Neural cell (in vitro differentiated cells): Measurements from ENCODE around the gene HS3ST2. TPM values are rescaled to one million over a fixed set of nuclear protein-coding genes. Genes with fewer than 3 reads are reported as not detected.

Experiments
- H2AFZ ChIP-seq: fragments of 200-600, 300-800 bp; sonication (generic), shearing (Covaris generic); 2 replicates; pipeline ENCODE4 v1.6.0; 2014; ENCODE audit warnings: low read depth, mild to moderate bottlenecking, antibody characterized with exemption, low read length, moderate library complexity
- H3F3A ChIP-seq: fragments of 200-600 bp; shearing (Covaris generic); 2 replicates; pipeline ENCODE4 v1.6.1; 2016; ENCODE audit warnings: mild to moderate bottlenecking, moderate library complexity, mixed read lengths, antibody characterized with exemption, low read length; ENCODE audit not compliant: insufficient read depth, poor library complexity, severe bottlenecking
- H3K27ac ChIP-seq: fragments of 200-600, 300-800 bp; sonication (generic), shearing (Covaris generic); 2 replicates; pipeline ENCODE4 v1.5.1; 2014; ENCODE audit warnings: mild to moderate bottlenecking, low read length, moderate library complexity
- H3K27me3 ChIP-seq: fragments of 300-800, 200-600 bp; sonication (generic), shearing (Covaris generic); 2 replicates; pipeline ENCODE4 v1.6.0; 2014; ENCODE audit warnings: mild to moderate bottlenecking, low read depth, low read length, moderate library complexity; ENCODE audit not compliant: insufficient read depth
- H3K36me3 ChIP-seq: fragments of 300-800, 200-600 bp; sonication (generic), shearing (Covaris generic); 2 replicates; pipeline ENCODE4 v1.5.1; 2014; ENCODE audit warnings: mild to moderate bottlenecking, antibody characterized with exemption, low read length, moderate library complexity; ENCODE audit not compliant: insufficient read depth
- H3K4me2 ChIP-seq: fragments of 300-800, 200-600 bp; sonication (generic), shearing (Covaris generic); 2 replicates; pipeline ENCODE4 v1.6.0; 2014; ENCODE audit warnings: mild to moderate bottlenecking, low read length
- H3K4me3 ChIP-seq: fragments of 300-800, 200-600 bp; sonication (generic), shearing (Covaris generic); 2 replicates; pipeline ENCODE4 v1.5.1; 2014; ENCODE audit warnings: mild to moderate bottlenecking, low read length, moderate library complexity
- H3K79me2 ChIP-seq: fragments of 200-600 bp; shearing (Covaris generic); replicated peaks from 2 replicates; pipeline ENCODE4 v1.6.0; 2014; ENCODE audit warnings: mild to moderate bottlenecking, low read length, moderate library complexity; ENCODE audit not compliant: insufficient read depth
- H3K9ac ChIP-seq: fragments of 300-800, 200-600 bp; sonication (generic), shearing (Covaris generic); 2 replicates; pipeline ENCODE4 v1.6.1; 2016; ENCODE audit warnings: mild to moderate bottlenecking, low read length, mixed read lengths
- H3K9me2 ChIP-seq: fragments of 200-600 bp; shearing (Covaris generic); 2 replicates; pipeline ENCODE4 v1.6.1; 2016; ENCODE audit warnings: mild to moderate bottlenecking, low read length, mixed read lengths; ENCODE audit not compliant: insufficient read depth
- H3K9me3 ChIP-seq: fragments of 200-600, 300-800 bp; sonication (generic), shearing (Covaris generic); 2 replicates; pipeline ENCODE4 v1.6.1; 2016; ENCODE audit warnings: mild to moderate bottlenecking, mixed run types, low read length, moderate library complexity, mixed read lengths
- H4K20me1 ChIP-seq: fragments of 200-600 bp; shearing (Covaris generic); 2 replicates; pipeline ENCODE4 v1.6.1; 2016; ENCODE audit warnings: mild to moderate bottlenecking, mixed run types; ENCODE audit not compliant: insufficient read depth
- EP300 ChIP-seq: fragments of 450-650 bp; conservative IDR thresholded peaks from 2 replicates; pipeline ENCODE4 v1.6.1; 2014; ENCODE audit warnings: antibody characterized with exemption, mild to moderate bottlenecking, moderate library complexity; ENCODE audit not compliant: poor library complexity, severe bottlenecking
- EZH2 ChIP-seq: fragments of 200-600, 300-800 bp; shearing (Covaris generic), sonication (generic); IDR thresholded peaks from 2 replicates; pipeline ENCODE4 v1.6.1; 2014; ENCODE audit warnings: antibody characterized with exemption, low read length, borderline replicate concordance, mild to moderate bottlenecking; ENCODE audit not compliant: insufficient read depth, poor library complexity, severe bottlenecking
- MXI1 ChIP-seq: fragments of 450-650 bp; conservative IDR thresholded peaks from 2 replicates; pipeline ENCODE4 v1.6.1; 2014; ENCODE audit warnings: antibody characterized with exemption, mild to moderate bottlenecking; ENCODE audit not compliant: poor library complexity, severe bottlenecking
- POLR2AphosphoS5 ChIP-seq: IDR thresholded peaks from 2 replicates; pipeline ENCODE4 v1.6.1; 2012
- RAD21 ChIP-seq: fragments of 450-650 bp; conservative IDR thresholded peaks from 2 replicates; pipeline ENCODE4 v1.6.1; 2014; ENCODE audit warnings: antibody characterized with exemption, mild to moderate bottlenecking, moderate library complexity
- SMC3 ChIP-seq: fragments of 450-650 bp; conservative IDR thresholded peaks from 2 replicates; pipeline ENCODE4 v1.6.1; 2014; ENCODE audit warnings: antibody characterized with exemption, mild to moderate bottlenecking, moderate library complexity; ENCODE audit not compliant: poor library complexity
- TAF1 ChIP-seq: IDR thresholded peaks from 2 replicates; pipeline ENCODE4 v1.6.1; 2012; ENCODE audit warnings: low read depth
- polyA plus RNA-seq: library from polyadenylated mRNA; depleted of rRNA; stranded (reverse); fragments of >200 nt; gene quantifications from 2 replicates; pipeline ENCODE4 v1.2.3, GENCODE V29; 2014
- TF ChIP-seq, protein P1 (sequence below): IDR thresholded peaks from 2 replicates; pipeline ENCODE4 v1.6.1; 2012; ENCODE audit warnings: borderline replicate concordance
- TF ChIP-seq, protein P2 (sequence below): fragments of 450-650 bp; IDR thresholded peaks from 2 replicates; pipeline ENCODE4 v1.5.1; 2014; ENCODE audit warnings: antibody characterized with exemption, mild to moderate bottlenecking, moderate library complexity; ENCODE audit not compliant: poor library complexity, severe bottlenecking

HS3ST2 gene
- polyA plus RNA-seq, 1 donor from 2014 or later: 3.0 TPM

DNA sequence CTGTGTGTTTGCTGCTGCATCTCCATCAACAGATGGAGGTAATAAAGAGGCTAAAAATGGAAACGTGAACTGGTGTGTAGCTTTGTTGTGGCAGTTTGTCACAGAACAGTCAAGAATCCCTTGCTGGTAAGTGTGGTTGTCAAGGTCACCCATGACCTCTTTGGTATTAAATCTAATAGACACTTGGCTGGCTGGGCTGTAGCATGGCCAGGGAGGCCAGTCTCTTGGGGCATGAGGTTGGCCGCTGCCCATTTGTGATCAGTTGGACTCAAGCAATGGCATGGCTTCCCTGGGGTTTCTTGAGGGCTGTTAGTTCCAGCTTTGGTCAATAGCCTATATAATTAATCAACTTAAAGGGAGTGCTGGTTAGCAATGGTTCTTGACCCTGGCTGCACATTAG, 14.8 kb upstream of the HS3ST2 start:
- no peak overlapping the region for H3K4me3 ChIP-seq
- no peaks in the 10 kb centered on the region for H3K79me2 ChIP-seq
- no peak overlapping the region for H3K27ac ChIP-seq
- no peaks in the 10 kb centered on the region for H3K9me2 ChIP-seq
- H3K9me3 ChIP-seq: no peaks in the 10 kb centered on the region
- no peak for TF ChIP-seq SMC3
- no peak for TF ChIP-seq EP300
- no peak for TF ChIP-seq EZH2
- TF ChIP-seq, protein P1, sequence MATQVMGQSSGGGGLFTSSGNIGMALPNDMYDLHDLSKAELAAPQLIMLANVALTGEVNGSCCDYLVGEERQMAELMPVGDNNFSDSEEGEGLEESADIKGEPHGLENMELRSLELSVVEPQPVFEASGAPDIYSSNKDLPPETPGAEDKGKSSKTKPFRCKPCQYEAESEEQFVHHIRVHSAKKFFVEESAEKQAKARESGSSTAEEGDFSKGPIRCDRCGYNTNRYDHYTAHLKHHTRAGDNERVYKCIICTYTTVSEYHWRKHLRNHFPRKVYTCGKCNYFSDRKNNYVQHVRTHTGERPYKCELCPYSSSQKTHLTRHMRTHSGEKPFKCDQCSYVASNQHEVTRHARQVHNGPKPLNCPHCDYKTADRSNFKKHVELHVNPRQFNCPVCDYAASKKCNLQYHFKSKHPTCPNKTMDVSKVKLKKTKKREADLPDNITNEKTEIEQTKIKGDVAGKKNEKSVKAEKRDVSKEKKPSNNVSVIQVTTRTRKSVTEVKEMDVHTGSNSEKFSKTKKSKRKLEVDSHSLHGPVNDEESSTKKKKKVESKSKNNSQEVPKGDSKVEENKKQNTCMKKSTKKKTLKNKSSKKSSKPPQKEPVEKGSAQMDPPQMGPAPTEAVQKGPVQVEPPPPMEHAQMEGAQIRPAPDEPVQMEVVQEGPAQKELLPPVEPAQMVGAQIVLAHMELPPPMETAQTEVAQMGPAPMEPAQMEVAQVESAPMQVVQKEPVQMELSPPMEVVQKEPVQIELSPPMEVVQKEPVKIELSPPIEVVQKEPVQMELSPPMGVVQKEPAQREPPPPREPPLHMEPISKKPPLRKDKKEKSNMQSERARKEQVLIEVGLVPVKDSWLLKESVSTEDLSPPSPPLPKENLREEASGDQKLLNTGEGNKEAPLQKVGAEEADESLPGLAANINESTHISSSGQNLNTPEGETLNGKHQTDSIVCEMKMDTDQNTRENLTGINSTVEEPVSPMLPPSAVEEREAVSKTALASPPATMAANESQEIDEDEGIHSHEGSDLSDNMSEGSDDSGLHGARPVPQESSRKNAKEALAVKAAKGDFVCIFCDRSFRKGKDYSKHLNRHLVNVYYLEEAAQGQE: no peak
- TF ChIP-seq POLR2AphosphoS5: no peak
- no peak for TF ChIP-seq RAD21
- no peak for TF ChIP-seq MXI1
- TF ChIP-seq TAF1: no peak
- TF ChIP-seq, protein P2, sequence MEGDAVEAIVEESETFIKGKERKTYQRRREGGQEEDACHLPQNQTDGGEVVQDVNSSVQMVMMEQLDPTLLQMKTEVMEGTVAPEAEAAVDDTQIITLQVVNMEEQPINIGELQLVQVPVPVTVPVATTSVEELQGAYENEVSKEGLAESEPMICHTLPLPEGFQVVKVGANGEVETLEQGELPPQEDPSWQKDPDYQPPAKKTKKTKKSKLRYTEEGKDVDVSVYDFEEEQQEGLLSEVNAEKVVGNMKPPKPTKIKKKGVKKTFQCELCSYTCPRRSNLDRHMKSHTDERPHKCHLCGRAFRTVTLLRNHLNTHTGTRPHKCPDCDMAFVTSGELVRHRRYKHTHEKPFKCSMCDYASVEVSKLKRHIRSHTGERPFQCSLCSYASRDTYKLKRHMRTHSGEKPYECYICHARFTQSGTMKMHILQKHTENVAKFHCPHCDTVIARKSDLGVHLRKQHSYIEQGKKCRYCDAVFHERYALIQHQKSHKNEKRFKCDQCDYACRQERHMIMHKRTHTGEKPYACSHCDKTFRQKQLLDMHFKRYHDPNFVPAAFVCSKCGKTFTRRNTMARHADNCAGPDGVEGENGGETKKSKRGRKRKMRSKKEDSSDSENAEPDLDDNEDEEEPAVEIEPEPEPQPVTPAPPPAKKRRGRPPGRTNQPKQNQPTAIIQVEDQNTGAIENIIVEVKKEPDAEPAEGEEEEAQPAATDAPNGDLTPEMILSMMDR: no peak
- no peaks in the 10 kb centered on the region for H3F3A ChIP-seq
- H3K9ac ChIP-seq: no peak overlapping the region
- no peak overlapping the region for H2AFZ ChIP-seq
- H3K27me3 ChIP-seq: no peaks in the 10 kb centered on the region
- H3K4me2 ChIP-seq: no peak overlapping the region
- H3K36me3 ChIP-seq: no peaks in the 10 kb centered on the region
- H4K20me1 ChIP-seq: no peaks in the 10 kb centered on the region

GRCh38 chr16:22804893-22805292, 9.1 kb upstream of the HS3ST2 start:
- H3K27me3 ChIP-seq: peaks cover 3% of the 10 kb centered on the region
- no peaks in the 10 kb centered on the region for H3K9me3 ChIP-seq
- TF ChIP-seq TAF1 (no peak), POLR2AphosphoS5 (no peak), SMC3 (no peak), MXI1 (no peak), EZH2 (no peak), EP300 (no peak)
- TF ChIP-seq, protein P1: no peak
- TF ChIP-seq, protein P2: no peak
- H3K27ac ChIP-seq: no peak overlapping the region
- H3K4me3 ChIP-seq: no peak overlapping the region
- no peaks in the 10 kb centered on the region for H3K9me2 ChIP-seq
- no peaks in the 10 kb centered on the region for H3K36me3 ChIP-seq
- no peaks in the 10 kb centered on the region for H3K79me2 ChIP-seq
- no peak overlapping the region for H2AFZ ChIP-seq
- no peaks in the 10 kb centered on the region for H4K20me1 ChIP-seq
- H3K4me2 ChIP-seq: no peak overlapping the region
- H3F3A ChIP-seq: no peaks in the 10 kb centered on the region
- H3K9ac ChIP-seq: no peak overlapping the region
